HG03060 (cell line): ENCODE data around the gene ADGRV1.

Experiments used
- ATAC-seq: cut with Tn5 transposase; IDR thresholded peaks from one replicate; pipeline ENCODE4 v1.9.1; 2021; ENCODE audit warnings: low read depth, moderate number of reproducible peaks; ENCODE audit not compliant: unreplicated experiment

ADGRV1 gene

GRCh38 chr5:91212714-91213092, 654.1 kb downstream of the ADGRV1 start:
- no peak for ATAC-seq
